Immature natural killer cell (primary cell): ENCODE results near the gene DDX60. TPM values are rescaled to one million over a fixed set of nuclear protein-coding genes. Genes with fewer than 3 reads are reported as not detected.
"Not testable (repeated sequence)": the region's sequence is repeated elsewhere in the genome, so short reads cannot be mapped to it uniquely, and the experiment has no call there.

ENCODE experiments used
- DNase-seq, 3 donors: peaks; one replicate each; pipeline ENCODE4 v3.0.0; 2022; ENCODE audit warnings: mixed read lengths in 1 of 3
- H3K27ac Mint-ChIP-seq, 6 donors: one replicate each; pipeline ENCODE4 v1.8.0; 2020; ENCODE audit warnings: mixed read lengths in 6 of 6, mild to moderate bottlenecking in 5 of 6, inconsistent platforms in 4 of 6, moderate library complexity in 3 of 6
- H3K27me3 Mint-ChIP-seq, 3 donors: one replicate each; pipeline ENCODE4 v1.8.0; 2020 to 2021; ENCODE audit warnings: low read depth in 3 of 3, mild to moderate bottlenecking in 3 of 3, mixed read lengths in 3 of 3, moderate library complexity in 3 of 3, inconsistent platforms in 1 of 3
- H3K36me3 Mint-ChIP-seq, 3 donors: one replicate each; pipeline ENCODE4 v1.8.0; 2020; ENCODE audit warnings: mixed read lengths in 3 of 3, inconsistent platforms in 2 of 3, mild to moderate bottlenecking in 2 of 3
- H3K4me1 Mint-ChIP-seq, 2 donors: one replicate each; pipeline ENCODE4 v1.8.0; 2020; ENCODE audit warnings: inconsistent platforms in 2 of 2, mild to moderate bottlenecking in 2 of 2, mixed read lengths in 2 of 2, moderate library complexity in 1 of 2
- H3K4me3 Mint-ChIP-seq, 5 donors: one replicate each; pipeline ENCODE4 v1.8.0; 2020; ENCODE audit warnings: mild to moderate bottlenecking in 5 of 5, mixed read lengths in 5 of 5, inconsistent platforms in 3 of 5, moderate library complexity in 3 of 5
- H3K9me3 Mint-ChIP-seq, 6 donors: one replicate each; pipeline ENCODE4 v1.8.0; 2020; ENCODE audit warnings: mild to moderate bottlenecking in 6 of 6, mixed read lengths in 6 of 6, inconsistent platforms in 4 of 6, moderate library complexity in 3 of 6
- polyA plus RNA-seq, 3 donors: library from polyadenylated mRNA; unstranded; fragments of 300-500 nt; fragmentation: Illumina TruSeq; gene quantifications; one replicate each; pipeline ENCODE4 v1.2.3, GENCODE V29; 2021

The DDX60 gene
- polyA plus RNA-seq, 3 donors from 2014 or later = 17.7 to 31.8 (median 20.1) TPM

GRCh38 chr4:168321006-168321405, 2.5 kb upstream of the DDX60 start:
- DNase-seq = no peak
- Mint-ChIP-seq H3K9me3 (no peaks in the 10 kb centered on the region), H3K27me3 (peaks cover 6 to 9% (median 7%) of the 10 kb centered on the region in 3 donors), H3K4me3 (no peak overlapping the region), H3K36me3 (peaks cover 0 to 22% (median 0%) of the 10 kb centered on the region in 3 donors), H3K4me1 (peaks cover 32 to 38% of the 10 kb centered on the region in 2 donors), H3K27ac (peak overlapping the region in 3 of 6 donors; percentile 1 to 11 (median 2))

- no peaks in the 10 kb centered on the region for H3K9me3 Mint-ChIP-seq
- H3K27ac Mint-ChIP-seq = peak overlapping the region; percentile 96 to 99 (median 98)
- peak overlapping the region; percentile 95 to 99 (median 97) for H3K4me3 Mint-ChIP-seq
- DNase-seq = no peak
- peaks cover 0 to 29% (median 4%) of the 10 kb centered on the region in 3 donors for H3K36me3 Mint-ChIP-seq
- peaks cover 5 to 9% (median 6%) of the 10 kb centered on the region in 3 donors for H3K27me3 Mint-ChIP-seq
- H3K4me1 Mint-ChIP-seq = peaks cover 32 to 46% of the 10 kb centered on the region in 2 donors
Observed at GRCh38 chr4:168319486-168320019, 1.0 kb upstream of the DDX60 start.

- Mint-ChIP-seq H3K4me3 (peak overlapping the region; percentile 95 to 99 (median 97)), H3K9me3 (no peaks in the 10 kb centered on the region), H3K27ac (peak overlapping the region; percentile 96 to 99 (median 98)), H3K4me1 (peaks cover 34 to 52% of the 10 kb centered on the region in 2 donors), H3K27me3 (peaks cover 5 to 8% (median 6%) of the 10 kb centered on the region in 3 donors), H3K36me3 (peaks cover 0 to 24% (median 4%) of the 10 kb centered on the region in 3 donors)
- no peak for DNase-seq
Observed at GRCh38 chr4:168317621-168318020, 931 bp downstream of the DDX60 start.

- Mint-ChIP-seq H3K4me1 (peaks cover 6 to 22% of the 10 kb centered on the region in 2 donors), H3K36me3 (peaks cover 8 to 31% (median 26%) of the 10 kb centered on the region in 3 donors)
Observed at GRCh38 chr4:168309781-168310180, 8.8 kb downstream of the DDX60 start.

GRCh38 chr4:168308912-168309311, 9.6 kb downstream of the DDX60 start:
- Mint-ChIP-seq H3K4me1 (peaks cover 6 to 16% of the 10 kb centered on the region in 2 donors), H3K36me3 (peaks cover 8 to 33% (median 26%) of the 10 kb centered on the region in 3 donors), H3K27ac (no peak overlapping the region), H3K9me3 (no peaks in the 10 kb centered on the region), H3K27me3 (no peaks in the 10 kb centered on the region), H3K4me3 (no peak overlapping the region)
- DNase-seq = no peak

More at GRCh38 chr4:168309781-168310180, 8.8 kb downstream of the DDX60 start:
- no peak for DNase-seq
- no peak overlapping the region for H3K4me3 Mint-ChIP-seq
- H3K9me3 Mint-ChIP-seq = no peaks in the 10 kb centered on the region
- peaks cover 0 to 1% (median 0%) of the 10 kb centered on the region in 3 donors for H3K27me3 Mint-ChIP-seq
- H3K27ac Mint-ChIP-seq = no peak overlapping the region

- Mint-ChIP-seq H3K4me1 (peaks cover 0 to 10% of the 10 kb centered on the region in 2 donors), H3K4me3 (no peak overlapping the region), H3K9me3 (no peaks in the 10 kb centered on the region), H3K27ac (peak overlapping the region in 1 of 6 donors; percentile 17), H3K36me3 (peaks cover 17 to 36% (median 34%) of the 10 kb centered on the region in 3 donors), H3K27me3 (no peaks in the 10 kb centered on the region)
- no peak for DNase-seq
Observed at GRCh38 chr4:168306476-168306875, 12.1 kb downstream of the DDX60 start.

GRCh38 chr4:168304744-168305459, 13.7 kb downstream of the DDX60 start:
- Mint-ChIP-seq H3K27ac (no peak overlapping the region), H3K4me3 (no peak overlapping the region), H3K4me1 (peaks cover 0 to 6% of the 10 kb centered on the region in 2 donors), H3K36me3 (peaks cover 15 to 41% (median 36%) of the 10 kb centered on the region in 3 donors), H3K9me3 (no peaks in the 10 kb centered on the region), H3K27me3 (no peaks in the 10 kb centered on the region)
- no peak for DNase-seq

GRCh38 chr4:168303430-168303829, 15.1 kb downstream of the DDX60 start:
- peaks cover 21 to 41% (median 35%) of the 10 kb centered on the region in 3 donors for H3K36me3 Mint-ChIP-seq
- not testable (repeated sequence) for H3K9me3 Mint-ChIP-seq, H3K27ac Mint-ChIP-seq, H3K4me1 Mint-ChIP-seq, DNase-seq, H3K4me3 Mint-ChIP-seq, H3K27me3 Mint-ChIP-seq

GRCh38 chr4:168293386-168293975, 25.1 kb downstream of the DDX60 start:
- Mint-ChIP-seq H3K36me3 (peaks cover 29 to 48% (median 46%) of the 10 kb centered on the region in 3 donors), H3K4me1 (no peaks in the 10 kb centered on the region), H3K9me3 (no peaks in the 10 kb centered on the region), H3K27ac (no peak overlapping the region), H3K27me3 (peaks cover 0 to 1% (median 0%) of the 10 kb centered on the region in 3 donors), H3K4me3 (no peak overlapping the region)
- DNase-seq = no peak

- no peak for DNase-seq
- Mint-ChIP-seq H3K4me3 (no peak overlapping the region), H3K36me3 (peaks cover 27 to 42% (median 41%) of the 10 kb centered on the region in 3 donors), H3K4me1 (no peaks in the 10 kb centered on the region), H3K27ac (no peak overlapping the region), H3K9me3 (no peaks in the 10 kb centered on the region), H3K27me3 (peaks cover 0 to 1% (median 0%) of the 10 kb centered on the region in 3 donors)
Observed at GRCh38 chr4:168291242-168291641, 27.3 kb downstream of the DDX60 start.

GRCh38 chr4:168285850-168286249, 32.7 kb downstream of the DDX60 start:
- not testable (repeated sequence) for DNase-seq, H3K27me3 Mint-ChIP-seq, H3K4me1 Mint-ChIP-seq, H3K27ac Mint-ChIP-seq, H3K9me3 Mint-ChIP-seq, H3K4me3 Mint-ChIP-seq
- H3K36me3 Mint-ChIP-seq = peaks cover 16 to 48% (median 45%) of the 10 kb centered on the region in 3 donors

- Mint-ChIP-seq H3K36me3 (peaks cover 42 to 72% (median 57%) of the 10 kb centered on the region in 3 donors), H3K9me3 (no peaks in the 10 kb centered on the region), H3K27ac (no peak overlapping the region), H3K27me3 (no peaks in the 10 kb centered on the region), H3K4me3 (no peak overlapping the region), H3K4me1 (peaks cover 0 to 1% of the 10 kb centered on the region in 2 donors)
- DNase-seq = no peak
Observed at GRCh38 chr4:168279556-168279955, 39.0 kb downstream of the DDX60 start.

GRCh38 chr4:168275836-168276235, 42.7 kb downstream of the DDX60 start:
- peaks cover 54 to 85% (median 58%) of the 10 kb centered on the region in 3 donors for H3K36me3 Mint-ChIP-seq
- DNase-seq = no peak
- no peaks in the 10 kb centered on the region for H3K9me3 Mint-ChIP-seq
- H3K4me3 Mint-ChIP-seq = no peak overlapping the region
- no peak overlapping the region for H3K27ac Mint-ChIP-seq
- no peaks in the 10 kb centered on the region for H3K27me3 Mint-ChIP-seq
- peaks cover 0 to 1% of the 10 kb centered on the region in 2 donors for H3K4me1 Mint-ChIP-seq

- Mint-ChIP-seq H3K4me3 (no peak overlapping the region), H3K9me3 (no peaks in the 10 kb centered on the region), H3K27ac (no peak overlapping the region), H3K4me1 (peaks cover 0 to 1% of the 10 kb centered on the region in 2 donors), H3K27me3 (no peaks in the 10 kb centered on the region), H3K36me3 (peaks cover 52 to 84% (median 58%) of the 10 kb centered on the region in 3 donors)
- DNase-seq = no peak
Observed at GRCh38 chr4:168274871-168275270, 43.7 kb downstream of the DDX60 start.
